HG03342 (cell line): ENCODE measurements around the gene SNN.

Experiments used
- ATAC-seq: cut with Tn5 transposase; IDR thresholded peaks from one replicate; pipeline ENCODE4 v1.9.1; 2021; ENCODE audit warnings: mild to moderate bottlenecking, moderate library complexity; ENCODE audit not compliant: unreplicated experiment

Gene SNN

GRCh38 chr16:11727796-11728543, 59.7 kb downstream of the SNN start:
- ATAC-seq, result no peak
